Measurements from ENCODE around the gene ABCA7. TPM values are rescaled to one million over a fixed set of nuclear protein-coding genes. Genes with fewer than 3 reads are reported as not detected.

Gene ABCA7
- total RNA-seq, 1 experiment from 2014 or later: 40.3 TPM

DNA sequence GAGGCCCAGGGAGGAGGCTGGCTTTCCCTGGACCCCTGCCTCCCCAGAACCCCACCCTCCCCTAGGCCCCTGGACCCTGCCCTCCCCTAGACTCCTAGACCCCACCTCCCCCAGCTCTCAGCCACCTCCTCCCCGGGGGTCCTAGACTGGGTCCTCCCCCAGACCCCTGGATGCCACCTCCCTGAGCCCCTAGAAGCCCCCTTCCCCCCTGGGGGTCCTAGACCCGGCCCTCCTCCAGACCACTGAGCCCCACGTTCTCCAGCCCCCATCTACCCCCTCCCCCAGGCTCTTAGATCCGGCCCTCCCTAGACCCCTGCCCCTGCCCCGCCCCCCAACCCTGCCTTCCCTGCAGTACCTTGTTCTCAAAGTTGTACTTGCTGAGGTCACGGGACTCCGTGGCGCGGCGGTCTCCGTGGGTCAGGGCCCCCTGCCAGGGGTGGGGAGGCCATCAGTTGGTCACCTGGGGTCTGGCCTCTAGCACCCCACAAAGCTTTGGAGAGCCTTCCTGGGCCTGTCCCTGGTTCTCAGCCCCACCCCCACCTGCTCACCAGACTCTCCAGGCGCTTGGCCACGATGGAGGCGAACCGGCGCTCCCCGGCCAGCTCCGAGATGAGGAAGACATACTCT, 71.8 kb downstream of the ABCA7 start (continued):
- TF ChIP-seq ARID4B (CRISPR knock-in tag; IDR thresholded peaks at IDR 0.05; ENCODE audit: borderline replicate concordance): no peak
- TF ChIP-seq ELF4 (CRISPR knock-in tag; IDR thresholded peaks at IDR 0.05; ENCODE audit: low read depth): no peak
- TF ChIP-seq, protein P1, sequence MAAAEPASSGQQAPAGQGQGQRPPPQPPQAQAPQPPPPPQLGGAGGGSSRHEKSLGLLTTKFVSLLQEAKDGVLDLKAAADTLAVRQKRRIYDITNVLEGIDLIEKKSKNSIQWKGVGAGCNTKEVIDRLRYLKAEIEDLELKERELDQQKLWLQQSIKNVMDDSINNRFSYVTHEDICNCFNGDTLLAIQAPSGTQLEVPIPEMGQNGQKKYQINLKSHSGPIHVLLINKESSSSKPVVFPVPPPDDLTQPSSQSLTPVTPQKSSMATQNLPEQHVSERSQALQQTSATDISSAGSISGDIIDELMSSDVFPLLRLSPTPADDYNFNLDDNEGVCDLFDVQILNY (CRISPR knock-in tag; IDR thresholded peaks at IDR 0.05): no peak
- no peak for TF ChIP-seq USF2 (CRISPR knock-in tag; IDR thresholded peaks at IDR 0.05)
- TF ChIP-seq, protein P2, sequence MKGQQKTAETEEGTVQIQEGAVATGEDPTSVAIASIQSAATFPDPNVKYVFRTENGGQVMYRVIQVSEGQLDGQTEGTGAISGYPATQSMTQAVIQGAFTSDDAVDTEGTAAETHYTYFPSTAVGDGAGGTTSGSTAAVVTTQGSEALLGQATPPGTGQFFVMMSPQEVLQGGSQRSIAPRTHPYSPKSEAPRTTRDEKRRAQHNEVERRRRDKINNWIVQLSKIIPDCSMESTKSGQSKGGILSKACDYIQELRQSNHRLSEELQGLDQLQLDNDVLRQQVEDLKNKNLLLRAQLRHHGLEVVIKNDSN (CRISPR knock-in tag; IDR thresholded peaks at IDR 0.05): no peak
- no peak for TF ChIP-seq ZNF317 (CRISPR knock-in tag; IDR thresholded peaks at IDR 0.05; ENCODE audit: borderline replicate concordance, low read depth)
- TF ChIP-seq, protein P3, sequence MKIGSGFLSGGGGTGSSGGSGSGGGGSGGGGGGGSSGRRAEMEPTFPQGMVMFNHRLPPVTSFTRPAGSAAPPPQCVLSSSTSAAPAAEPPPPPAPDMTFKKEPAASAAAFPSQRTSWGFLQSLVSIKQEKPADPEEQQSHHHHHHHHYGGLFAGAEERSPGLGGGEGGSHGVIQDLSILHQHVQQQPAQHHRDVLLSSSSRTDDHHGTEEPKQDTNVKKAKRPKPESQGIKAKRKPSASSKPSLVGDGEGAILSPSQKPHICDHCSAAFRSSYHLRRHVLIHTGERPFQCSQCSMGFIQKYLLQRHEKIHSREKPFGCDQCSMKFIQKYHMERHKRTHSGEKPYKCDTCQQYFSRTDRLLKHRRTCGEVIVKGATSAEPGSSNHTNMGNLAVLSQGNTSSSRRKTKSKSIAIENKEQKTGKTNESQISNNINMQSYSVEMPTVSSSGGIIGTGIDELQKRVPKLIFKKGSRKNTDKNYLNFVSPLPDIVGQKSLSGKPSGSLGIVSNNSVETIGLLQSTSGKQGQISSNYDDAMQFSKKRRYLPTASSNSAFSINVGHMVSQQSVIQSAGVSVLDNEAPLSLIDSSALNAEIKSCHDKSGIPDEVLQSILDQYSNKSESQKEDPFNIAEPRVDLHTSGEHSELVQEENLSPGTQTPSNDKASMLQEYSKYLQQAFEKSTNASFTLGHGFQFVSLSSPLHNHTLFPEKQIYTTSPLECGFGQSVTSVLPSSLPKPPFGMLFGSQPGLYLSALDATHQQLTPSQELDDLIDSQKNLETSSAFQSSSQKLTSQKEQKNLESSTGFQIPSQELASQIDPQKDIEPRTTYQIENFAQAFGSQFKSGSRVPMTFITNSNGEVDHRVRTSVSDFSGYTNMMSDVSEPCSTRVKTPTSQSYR (CRISPR knock-in tag; IDR thresholded peaks at IDR 0.05): no peak
- no peak for TF ChIP-seq ZNF219 (CRISPR knock-in tag; IDR thresholded peaks at IDR 0.05; ENCODE audit: borderline replicate concordance)
- no peak for TF ChIP-seq PRRX2 (CRISPR knock-in tag; IDR thresholded peaks at IDR 0.05)

- Mint-ChIP-seq H3K4me3 (no peak overlapping the region), H3K27ac (no peak overlapping the region; the same call in 1 of the 2 replicates), H3K9me3 (no peaks in the 10 kb centered on the region), H3K27me3 (ENCODE audit: low read depth) (no peaks in the 10 kb centered on the region), H3K36me3 (no peaks in the 10 kb centered on the region), H3K4me1 (peaks cover 2% of the 10 kb centered on the region; the same call in 1 of the 2 replicates)
- CTCF ChIA-PET: interaction anchor here (0.6 to 3.0 kb wide), 49 partner anchors 8 to 157 kb away, joined by 3 to 69 read pairs (median 7); partner anchors contain the start of genes ABCA7, ARHGAP45, CBARP and CIRBP
- ATAC-seq (peak; percentile 57), DNase-seq (ENCODE audit: low spot score) (peak; percentile 84)
- POLR2A ChIA-PET: interaction anchor here (0.7 to 1.1 kb wide), 4 partner anchors 9 to 126 kb away, joined by 3 to 4 read pairs (median 4); partner anchors contain the start of genes ABCA7 and CBARP
- TF ChIP-seq FOXP1 (CRISPR knock-in tag; IDR thresholded peaks at IDR 0.05; ENCODE audit: borderline replicate concordance): peak; percentile 64; the same call in 1 of the 2 replicates
- TF ChIP-seq GTF2I (CRISPR knock-in tag; conservative IDR thresholded peaks at IDR 0.05): no peak
- TF ChIP-seq, protein P4, sequence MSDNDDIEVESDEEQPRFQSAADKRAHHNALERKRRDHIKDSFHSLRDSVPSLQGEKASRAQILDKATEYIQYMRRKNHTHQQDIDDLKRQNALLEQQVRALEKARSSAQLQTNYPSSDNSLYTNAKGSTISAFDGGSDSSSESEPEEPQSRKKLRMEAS (CRISPR knock-in tag; IDR thresholded peaks at IDR 0.05): 0 out of 2 replicates have a peak, but pooled peaks have one; percentile 20
- 0 out of 2 replicates have a peak, but pooled peaks have one; percentile 37 for TF ChIP-seq RELA (CRISPR knock-in tag; IDR thresholded peaks at IDR 0.05; ENCODE audit: borderline replicate concordance)
- TF ChIP-seq ZNF423 (CRISPR knock-in tag; IDR thresholded peaks at IDR 0.05): no peak
Measured at GRCh38 chr19:1112268-1113029, 72.5 kb downstream of the ABCA7 start.
